Endothelial cell of umbilical vein (primary cell): ENCODE results near the gene EPRS1. TPM values are rescaled to one million over a fixed set of nuclear protein-coding genes. Genes with fewer than 3 reads are reported as not detected.

ENCODE experiments used
- BruUV-seq: library from RNA; stranded (reverse); fragments of 400-500 nt; replicated peaks from 2 replicates; lab custom pipeline; 2021; lab: Mats Ljungman, UMichigan
- CTCF ChIA-PET: fragments of 300-600, 350-600 bp; sonication (Branson Sonifier 250); formaldehyde crosslinking; loops from one replicate; lab custom pipeline; 2021; ENCODE audit warnings: antibody characterized with exemption, inconsistent platforms; lab: Charles Lee
- POLR2A ChIA-PET: fragments of 300-600, 350-600 bp; sonication (Branson Sonifier 250); formaldehyde crosslinking; loops from one replicate; lab custom pipeline; 2021; ENCODE audit warnings: antibody characterized with exemption, inconsistent platforms; lab: Charles Lee
- DNase-seq: peaks from one replicate; pipeline ENCODE4 v3.0.0-alpha.2; 2011; ENCODE audit warnings: low read depth, low spot score
- FAIRE-seq: peaks from 2 replicates; lab custom pipeline; 2011; peaks lifted over from hg19 to GRCh38; lab: Jason Lieb, UNC
- H2AFZ ChIP-seq: 2 replicates; pipeline ENCODE4 v1.6.0; 2012; ENCODE audit warnings: low read depth, low read length, control low read depth, inconsistent platforms
- H3K27ac ChIP-seq: 2 replicates; pipeline ENCODE4 v1.5.1; 2011; ENCODE audit warnings: low read depth, mild to moderate bottlenecking, control low read depth, low read length, moderate library complexity; ENCODE audit not compliant: insufficient read depth
- H3K27me3 ChIP-seq, 2 experiments: 2 replicates each; pipeline versions ENCODE4 v1.6.0 to v1.6.1; 2011; ENCODE audit warnings: low read length in 2 of 2, mixed read lengths in 1 of 2; ENCODE audit not compliant: control insufficient read depth in 2 of 2, insufficient read depth in 2 of 2
- H3K36me3 ChIP-seq, 2 experiments: 2 replicates in 1 of 2; 3 replicates in 1 of 2; pipeline ENCODE4 v1.5.1; 2011; ENCODE audit warnings: low read length in 2 of 2, mild to moderate bottlenecking in 1 of 2, moderate library complexity in 1 of 2; ENCODE audit not compliant: control insufficient read depth in 2 of 2, insufficient read depth in 2 of 2; ENCODE audit errors: extremely low read depth in 1 of 2
- H3K4me1 ChIP-seq: 3 replicates; pipeline ENCODE4 v1.5.1; 2011; ENCODE audit warnings: mild to moderate bottlenecking, low read length; ENCODE audit not compliant: control insufficient read depth, insufficient read depth; ENCODE audit errors: extremely low read depth
- H3K4me2 ChIP-seq: 2 replicates; pipeline ENCODE4 v1.6.1; 2011; ENCODE audit warnings: low read length, control low read depth, mixed read lengths; ENCODE audit not compliant: insufficient read depth
- H3K4me3 ChIP-seq, 3 experiments: fragments of 200-600 bp in 1 of 3; sonication (generic), shearing (Covaris generic) in 1 of 3; replicated peaks in 1 of 3; 2 replicates each; pipeline ENCODE4 v1.5.1; 2011 to 2016; ENCODE audit warnings: control low read depth in 3 of 3, low read length in 3 of 3, mild to moderate bottlenecking in 2 of 3, inconsistent platforms in 1 of 3, low read depth in 1 of 3, moderate library complexity in 1 of 3; ENCODE audit not compliant: insufficient read depth in 1 of 3
- H3K79me2 ChIP-seq: 2 replicates; pipeline ENCODE4 v1.6.0; 2012; ENCODE audit warnings: low read length, inconsistent platforms; ENCODE audit not compliant: control insufficient read depth, insufficient read depth
- H3K9ac ChIP-seq: replicated peaks from 2 replicates; pipeline ENCODE3; 2011; ENCODE audit warnings: low read length, control low read depth; ENCODE audit not compliant: insufficient read depth; ENCODE audit errors: extremely low read depth
- H3K9me1 ChIP-seq: replicated peaks from 3 replicates; pipeline ENCODE4 v1.6.0; 2011; ENCODE audit warnings: mild to moderate bottlenecking, low read length; ENCODE audit not compliant: control insufficient read depth, insufficient read depth; ENCODE audit errors: extremely low read depth
- H3K9me3 ChIP-seq: replicated peaks from 2 replicates; pipeline ENCODE4 v1.5.1; 2012; ENCODE audit warnings: low read length, inconsistent platforms; ENCODE audit not compliant: control insufficient read depth, insufficient read depth
- H4K20me1 ChIP-seq: replicated peaks from 2 replicates; pipeline ENCODE3; 2011; ENCODE audit warnings: mild to moderate bottlenecking, low read length; ENCODE audit not compliant: control insufficient read depth, insufficient read depth; ENCODE audit errors: extremely low read depth
- EZH2 ChIP-seq: IDR thresholded peaks from 2 replicates; pipeline ENCODE4 v1.6.1; 2012; ENCODE audit warnings: borderline replicate concordance, low read depth, mild to moderate bottlenecking, moderate library complexity, low read length, inconsistent platforms; ENCODE audit not compliant: severe bottlenecking
- FOS ChIP-seq: IDR thresholded peaks from 2 replicates; pipeline ENCODE4 v1.6.1; 2011; ENCODE audit warnings: mild to moderate bottlenecking, low read length, moderate library complexity, borderline replicate concordance; ENCODE audit not compliant: insufficient read depth
- GATA2 ChIP-seq: IDR thresholded peaks from 2 replicates; pipeline ENCODE4 v1.7.0; 2011; ENCODE audit warnings: low read depth, mild to moderate bottlenecking, moderate library complexity, mixed read lengths, low read length; ENCODE audit not compliant: insufficient read length, insufficient read depth
- JUN ChIP-seq: IDR thresholded peaks from 2 replicates; pipeline ENCODE4 v1.6.1; 2011; ENCODE audit warnings: borderline replicate concordance, low read depth; ENCODE audit not compliant: insufficient read length, insufficient read depth
- MYC ChIP-seq: IDR thresholded peaks from one replicate; pipeline ENCODE4 v1.6.1; 2011; ENCODE audit warnings: mild to moderate bottlenecking, low read depth, low read length
- POLR2AphosphoS5 ChIP-seq: IDR thresholded peaks from 2 replicates; pipeline ENCODE4 v1.6.1; 2012; ENCODE audit warnings: low read depth, mild to moderate bottlenecking, control low read depth, low read length, moderate library complexity; ENCODE audit not compliant: insufficient read depth
- dilution Hi-C: fragments of 300-500 bp; cut with MboI; formaldehyde crosslinking; loops from one replicate; pipeline ENCODE4 v1.15.0; 2019; ENCODE audit warnings: low sequenced_read_pairs; ENCODE audit not compliant: extremely low pct_ligation_motif_present
- intact Hi-C: fragments of 100-400 bp; cut with micrococcal nuclease; formaldehyde crosslinking; loops from one replicate; pipeline ENCODE4 v1.10.0; 2022
- polyA plus RNA-seq, 4 experiments: library from polyadenylated mRNA; depleted of rRNA in 3 of 4; stranded (reverse) in 3 of 4; unstranded in 1 of 4; fragments of >200 nt; gene quantifications; 2 replicates each; pipeline versions ENCODE4 v1.2.1 to v1.2.3, GENCODE V29; 2011 to 2012; ENCODE audit warnings: missing spikeins in 1 of 4
- total RNA-seq: library from RNA; stranded (reverse); gene quantifications from 2 replicates; pipeline ENCODE4 v1.2.3, GENCODE V29; 2021
- TF ChIP-seq, protein P1 (sequence below), 2 donors: IDR thresholded peaks; 1 replicate in 1 of 2; 2 replicates in 1 of 2; pipeline ENCODE4 v1.5.1; 2011; ENCODE audit warnings: low read length in 2 of 2, mild to moderate bottlenecking in 2 of 2, moderate library complexity in 2 of 2, control low read depth in 1 of 2, inconsistent platforms in 1 of 2, low read depth in 1 of 2; ENCODE audit not compliant: insufficient read depth in 1 of 2; ENCODE audit errors: extremely low read depth in 1 of 2
- TF ChIP-seq, protein P2 (sequence below): IDR thresholded peaks from 2 replicates; pipeline ENCODE4 v1.6.1; 2011; ENCODE audit not compliant: insufficient read depth, insufficient read length

The EPRS1 gene
- total and polyA plus RNA-seq, 2 donors (not counting 3 experiments of a cell fraction or from before 2014, with no cell fraction given) = 22.9 to 109 TPM

DNA sequence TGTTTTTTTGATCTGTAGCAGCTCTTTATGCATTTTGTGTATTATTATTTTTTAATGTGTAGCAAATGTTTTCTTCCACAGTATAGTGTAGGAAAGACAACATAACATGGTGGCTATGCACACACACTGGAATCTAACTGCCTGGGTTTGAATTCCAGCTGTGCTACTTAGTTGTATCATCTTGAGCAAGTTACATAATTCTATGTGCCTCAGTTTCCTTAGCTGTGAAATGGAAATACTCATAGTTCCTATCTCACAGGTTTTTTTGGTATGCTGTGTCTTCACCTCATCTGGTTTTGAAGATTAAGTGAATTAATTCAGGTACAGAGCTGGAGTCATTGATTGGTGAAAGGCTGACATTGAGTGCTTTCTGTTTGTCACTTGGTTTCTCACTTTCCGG, 46.4 kb upstream of the EPRS1 start:
- Histone ChIP-seq H3K4me1 (peaks cover 6% of the 10 kb centered on the region), H3K36me3 (no peaks in the 10 kb centered on the region), H3K9me1 (no peaks in the 10 kb centered on the region), H3K9me3 (no peaks in the 10 kb centered on the region), H3K4me3 (no peak overlapping the region), H3K79me2 (peaks cover 14% of the 10 kb centered on the region), H2AFZ (no peak overlapping the region), H3K27ac (no peak overlapping the region), H3K4me2 (no peak overlapping the region), H3K27me3 (no peaks in the 10 kb centered on the region), H3K9ac (no peak overlapping the region), H4K20me1 (no peaks in the 10 kb centered on the region)
- intact Hi-C loops = loop anchor here (5.0 kb wide), 1 partner anchor 90 kb away; no protein-coding TSS in a partner anchor
- dilution Hi-C loops = no loop called here
- CTCF ChIA-PET = interaction anchor here (0.5 to 1.8 kb wide), 4 partner anchors 10 to 101 kb away, joined by 3 to 12 read pairs (median 4); no protein-coding TSS in a partner anchor
- no TSS peak for BruUV-seq
- POLR2A ChIA-PET = no interaction called here
- DNase-seq (no peak), FAIRE-seq (no peak)
- TF ChIP-seq POLR2AphosphoS5 = no peak
- TF ChIP-seq, protein P1, sequence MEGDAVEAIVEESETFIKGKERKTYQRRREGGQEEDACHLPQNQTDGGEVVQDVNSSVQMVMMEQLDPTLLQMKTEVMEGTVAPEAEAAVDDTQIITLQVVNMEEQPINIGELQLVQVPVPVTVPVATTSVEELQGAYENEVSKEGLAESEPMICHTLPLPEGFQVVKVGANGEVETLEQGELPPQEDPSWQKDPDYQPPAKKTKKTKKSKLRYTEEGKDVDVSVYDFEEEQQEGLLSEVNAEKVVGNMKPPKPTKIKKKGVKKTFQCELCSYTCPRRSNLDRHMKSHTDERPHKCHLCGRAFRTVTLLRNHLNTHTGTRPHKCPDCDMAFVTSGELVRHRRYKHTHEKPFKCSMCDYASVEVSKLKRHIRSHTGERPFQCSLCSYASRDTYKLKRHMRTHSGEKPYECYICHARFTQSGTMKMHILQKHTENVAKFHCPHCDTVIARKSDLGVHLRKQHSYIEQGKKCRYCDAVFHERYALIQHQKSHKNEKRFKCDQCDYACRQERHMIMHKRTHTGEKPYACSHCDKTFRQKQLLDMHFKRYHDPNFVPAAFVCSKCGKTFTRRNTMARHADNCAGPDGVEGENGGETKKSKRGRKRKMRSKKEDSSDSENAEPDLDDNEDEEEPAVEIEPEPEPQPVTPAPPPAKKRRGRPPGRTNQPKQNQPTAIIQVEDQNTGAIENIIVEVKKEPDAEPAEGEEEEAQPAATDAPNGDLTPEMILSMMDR (IDR thresholded peaks at IDR 0.05; ENCODE audit: extremely low read depth in 1 of 2, insufficient read depth in 1 of 2, low read depth in 1 of 2, low read length in 2 of 2) = no peak
- no peak for TF ChIP-seq EZH2
- no peak for TF ChIP-seq JUN
- no peak for TF ChIP-seq GATA2
- TF ChIP-seq, protein P2, sequence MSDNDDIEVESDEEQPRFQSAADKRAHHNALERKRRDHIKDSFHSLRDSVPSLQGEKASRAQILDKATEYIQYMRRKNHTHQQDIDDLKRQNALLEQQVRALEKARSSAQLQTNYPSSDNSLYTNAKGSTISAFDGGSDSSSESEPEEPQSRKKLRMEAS = no peak
- no peak for TF ChIP-seq FOS
- no peak for TF ChIP-seq MYC
